Heart right ventricle (tissue), 16 donors: ENCODE data around the gene DNAJC10. TPM values are rescaled to one million over a fixed set of nuclear protein-coding genes. Genes with fewer than 3 reads are reported as not detected.

Source experiments
- ATAC-seq, 8 donors: fragments of 200-7000 bp; cut with Tn5 transposase; one replicate each; pipeline ENCODE4 v1.9.1; 2020; ENCODE audit warnings: mild to moderate bottlenecking in 8 of 8, moderate library complexity in 8 of 8, moderate number of reproducible peaks in 1 of 8
- DNase-seq, 2 donors: peaks; one replicate each; pipeline ENCODE4 v3.0.0-alpha.2; 2020
- H3K27ac ChIP-seq, 10 donors: fragments of 200-600 bp; sonication (generic) in 2 of 10; one replicate each; pipeline versions ENCODE4 v1.5.0 to v1.8.0; 2020 to 2022; ENCODE audit warnings: mild to moderate bottlenecking in 3 of 10
- H3K27me3 ChIP-seq, 7 donors: fragments of 200-600 bp; one replicate each; pipeline ENCODE4 v1.8.0; 2021 to 2022; ENCODE audit warnings: mild to moderate bottlenecking in 2 of 7
- H3K36me3 ChIP-seq, 9 donors: fragments of 200-600 bp; sonication (generic) in 1 of 9; one replicate each; pipeline versions ENCODE4 v1.5.0 to v1.8.0; 2020 to 2022; ENCODE audit warnings: mild to moderate bottlenecking in 2 of 9
- H3K4me1 ChIP-seq, 9 donors: fragments of 200-600 bp; sonication (generic) in 1 of 9; one replicate each; pipeline versions ENCODE4 v1.5.0 to v1.8.0; 2020 to 2022; ENCODE audit warnings: mild to moderate bottlenecking in 4 of 9
- H3K4me3 ChIP-seq, 10 donors: fragments of 200-600 bp; sonication (generic) in 2 of 10; one replicate each; pipeline versions ENCODE4 v1.5.0 to v1.8.0; 2020 to 2022; ENCODE audit warnings: mild to moderate bottlenecking in 7 of 10, moderate library complexity in 2 of 10
- H3K9me3 ChIP-seq, 11 donors: fragments of 200-600 bp in 10 of 11; sonication (generic) in 2 of 11; one replicate each; pipeline versions ENCODE4 v1.5.0 to v1.8.0; 2013 to 2022; ENCODE audit warnings: mild to moderate bottlenecking in 2 of 11, control low read depth in 1 of 11, moderate library complexity in 1 of 11
- CTCF ChIP-seq, 9 donors: fragments of 200-600 bp; sonication (generic) in 2 of 9; IDR thresholded peaks; one replicate each; pipeline versions ENCODE4 v1.5.0 to v1.8.0; 2021 to 2022; ENCODE audit warnings: antibody characterized with exemption in 9 of 9, mild to moderate bottlenecking in 5 of 9, moderate library complexity in 1 of 9
- WGBS, 2 donors: extraction: QIAGEN DNeasy Blood & Tissue Kit; methylation state at CpG; one replicate each; pipeline ENCODE4 v1.1.7; 2013; ENCODE audit warnings: inconsistent platforms in 1 of 2; 5-methylcytosine and 5-hydroxymethylcytosine counted together
- intact Hi-C, 10 donors: fragments of 100-400 bp; cut with DNase I; formaldehyde crosslinking; loops; one replicate each; pipeline versions ENCODE4 v1.11.1 to v1.14.2; 2022
- polyA plus RNA-seq, 2 donors: library from polyadenylated mRNA; stranded (reverse); fragments of 200-250 nt; gene quantifications; one replicate each; pipeline ENCODE4 v1.2.3, GENCODE V29; 2013
- total RNA-seq, 10 donors: library from RNA; stranded (reverse); fragmentation: NEBNext Ultra II Directional in 3 of 10; extraction: Animal tissue kit (Norgen Biotek cat#: 25700) in 3 of 10; gene quantifications; one replicate each; pipeline versions ENCODE4 v1.2.1 to v1.2.4, GENCODE V29; 2021 to 2023
- donor health status: Arrhythmogenic right ventricular cardiomyopathy.
- donor health status: ischemic (EF 13 %, LVEDD 7.1; RV severe dilation, severe dysfunction).
- donor health status: healthy with polysubstance abuse.
- donor health status: DM: no; HTN: yes; CAD: no.
- donor health status: DM: no; HTN: no; CAD: no.
- donor health status: ischemic (EF 25% LVEDD 6.9; RV normal size, moderate dysfunction).
- donor health status: ischemic (EF 25% LVEDD 5.7; RV mildly dilated, moderate dysfunction).
- donor health status: healthy.
- donor health status: DM: yes; HTN: yes; CAD: no.
- donor health status: Ischemic cardiomyopathy.
- donor health status: ischemic (EF 35%, LVEDD 5.7; RV mildly dilated, moderate dysfunction).
- donor health status: nonischemic (EF 11% LVEDD 7.7; RV severe dilation, severe dysfunction).
- donor health status: DM: yes; HTN: yes; CAD: no.
- donor health status: PGD.
- donor health status: ischemic (EF 29% LVEDD 5.4; RV normal size, mild dysfunction).
- donor health status: nonischemic (EF 23%, LVEDD 6.1; RV moderate dilation, normal function).

Gene DNAJC10
- total and polyA plus RNA-seq, 12 donors: 17.3 to 63.7 (median 52.4) TPM

- WGBS, 2 donors: 96 to 98% methylated on average over 4 of the region's 4 CpGs
- peaks cover 0 to 8% (median 0%) of the 10 kb centered on the region in 11 donors for H3K9me3 ChIP-seq
- ATAC-seq (no peak), DNase-seq (no peak)
- TF ChIP-seq CTCF (IDR thresholded peaks at IDR 0.05): no peak
- no peaks in the 10 kb centered on the region for H3K4me1 ChIP-seq
- no peak overlapping the region for H3K4me3 ChIP-seq
- no peak overlapping the region for H3K27ac ChIP-seq
- intact Hi-C loops: no loop called here
- H3K36me3 ChIP-seq: no peaks in the 10 kb centered on the region
- H3K27me3 ChIP-seq: no peaks in the 10 kb centered on the region
These were observed 21.9 kb upstream of the DNAJC10 start for GRCh38 chr2:182694189-182694588.

- Histone ChIP-seq H3K4me1 (no peaks in the 10 kb centered on the region), H3K9me3 (peaks cover 0 to 8% (median 0%) of the 10 kb centered on the region in 11 donors), H3K36me3 (no peaks in the 10 kb centered on the region), H3K27ac (no peak overlapping the region), H3K27me3 (no peaks in the 10 kb centered on the region), H3K4me3 (no peak overlapping the region)
- WGBS, 2 donors: 90 to 93% methylated on average over 2 of the region's 2 CpGs
- intact Hi-C loops: no loop called here
- no peak for TF ChIP-seq CTCF (IDR thresholded peaks at IDR 0.05)
- DNase-seq (no peak), ATAC-seq (no peak)
These were observed 20.3 kb upstream of the DNAJC10 start for GRCh38 chr2:182695776-182696175.

GRCh38 chr2:182698671-182699070 lies 17.4 kb upstream of the DNAJC10 start:
- 63 to 65% methylated on average over 3 of the region's 3 CpGs for WGBS, 2 donors
- DNase-seq: no peak
- intact Hi-C loops: no loop called here
- ATAC-seq: no peak
- no peak overlapping the region for H3K27ac ChIP-seq
- no peaks in the 10 kb centered on the region for H3K27me3 ChIP-seq
- no peaks in the 10 kb centered on the region for H3K9me3 ChIP-seq
- H3K4me1 ChIP-seq: no peaks in the 10 kb centered on the region
- TF ChIP-seq CTCF (IDR thresholded peaks at IDR 0.05): no peak
- no peak overlapping the region for H3K4me3 ChIP-seq
- H3K36me3 ChIP-seq: no peaks in the 10 kb centered on the region

GRCh38 chr2:182705761-182706160 lies 10.3 kb upstream of the DNAJC10 start:
- no peak for TF ChIP-seq CTCF (IDR thresholded peaks at IDR 0.05)
- no peaks in the 10 kb centered on the region for H3K36me3 ChIP-seq
- WGBS, 2 donors: 90 to 96% methylated on average over 1 of the region's 1 CpG
- H3K4me1 ChIP-seq: no peaks in the 10 kb centered on the region
- no peak for DNase-seq
- peaks cover 0 to 4% (median 0%) of the 10 kb centered on the region in 7 donors for H3K27me3 ChIP-seq
- ATAC-seq: no peak
- intact Hi-C loops: no loop called here
- no peaks in the 10 kb centered on the region for H3K9me3 ChIP-seq
- no peak overlapping the region for H3K4me3 ChIP-seq
- H3K27ac ChIP-seq: no peak overlapping the region
